NCI-H1436 (cell line): ENCODE measurements around the gene CUEDC1.

Source experiments
- DNase-seq: peaks from one replicate; lab custom pipeline; 2025; lab: John Stamatoyannopoulos, UW

The CUEDC1 gene

DNA sequence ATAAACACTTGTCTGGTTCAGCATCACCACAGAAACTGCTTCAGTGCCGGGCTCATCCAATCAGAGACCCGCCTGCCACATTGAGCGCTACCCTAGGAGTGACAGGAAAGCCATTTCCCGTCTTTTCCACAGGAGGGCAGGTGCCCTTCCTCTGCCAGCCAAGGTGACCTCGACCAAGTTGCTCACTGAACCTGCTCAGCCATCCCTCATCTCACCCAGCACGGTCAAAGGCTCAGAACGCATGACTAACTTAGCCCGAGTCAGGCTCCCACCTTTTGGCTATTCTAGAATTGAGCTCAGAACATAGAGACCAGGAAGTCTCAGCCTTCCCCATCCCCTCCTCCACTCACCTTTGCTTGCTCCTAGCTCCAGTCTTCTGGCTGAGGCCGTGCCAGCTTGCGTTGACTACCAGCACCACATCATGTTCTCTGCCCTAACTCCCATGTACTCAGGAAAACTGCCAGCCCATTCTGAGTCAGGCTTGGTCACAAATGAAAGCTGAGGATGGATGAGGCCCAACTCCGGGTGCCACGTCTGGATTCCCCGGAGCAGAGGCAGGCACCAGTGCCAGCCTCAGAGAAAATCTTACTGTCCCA is 121.0 kb downstream of the CUEDC1 start:
- DNase-seq: no peak

DNA sequence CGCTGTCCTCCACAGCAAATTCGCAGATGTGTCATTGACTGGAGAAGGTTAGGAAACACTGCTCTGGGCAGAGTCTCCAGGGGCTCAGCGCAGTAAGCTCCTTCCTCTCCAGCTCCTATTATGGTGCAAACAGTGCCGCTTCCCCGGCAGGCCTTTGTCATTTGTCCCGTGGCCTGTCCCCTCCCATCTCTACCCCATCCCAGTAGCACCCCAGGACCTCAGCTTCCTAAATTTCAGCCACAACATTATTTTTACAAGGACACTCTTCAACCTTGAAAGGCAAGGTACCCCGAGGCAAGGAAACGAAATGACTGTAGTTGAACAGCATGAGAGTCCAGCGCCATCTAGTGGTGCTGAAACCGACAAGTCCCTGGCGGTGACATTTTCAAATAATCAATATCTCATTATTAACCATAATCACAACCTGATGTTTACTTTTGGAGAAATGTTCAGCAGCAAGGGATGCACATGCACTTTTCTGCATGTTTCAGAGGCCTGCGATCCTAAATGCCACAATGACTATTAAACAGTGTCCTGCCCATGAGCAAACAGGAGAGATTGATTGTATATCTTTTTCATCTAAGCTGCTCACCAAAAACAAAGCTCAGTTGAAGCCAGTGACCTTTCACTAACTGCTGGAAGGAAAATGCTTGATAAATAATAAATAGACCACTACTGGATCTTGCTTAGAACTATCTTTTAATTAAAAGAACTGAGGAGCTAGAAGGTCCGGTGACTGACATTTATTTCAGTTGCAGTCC is 121.9 kb downstream of the CUEDC1 start:
- peak; percentile 92 for DNase-seq

DNA sequence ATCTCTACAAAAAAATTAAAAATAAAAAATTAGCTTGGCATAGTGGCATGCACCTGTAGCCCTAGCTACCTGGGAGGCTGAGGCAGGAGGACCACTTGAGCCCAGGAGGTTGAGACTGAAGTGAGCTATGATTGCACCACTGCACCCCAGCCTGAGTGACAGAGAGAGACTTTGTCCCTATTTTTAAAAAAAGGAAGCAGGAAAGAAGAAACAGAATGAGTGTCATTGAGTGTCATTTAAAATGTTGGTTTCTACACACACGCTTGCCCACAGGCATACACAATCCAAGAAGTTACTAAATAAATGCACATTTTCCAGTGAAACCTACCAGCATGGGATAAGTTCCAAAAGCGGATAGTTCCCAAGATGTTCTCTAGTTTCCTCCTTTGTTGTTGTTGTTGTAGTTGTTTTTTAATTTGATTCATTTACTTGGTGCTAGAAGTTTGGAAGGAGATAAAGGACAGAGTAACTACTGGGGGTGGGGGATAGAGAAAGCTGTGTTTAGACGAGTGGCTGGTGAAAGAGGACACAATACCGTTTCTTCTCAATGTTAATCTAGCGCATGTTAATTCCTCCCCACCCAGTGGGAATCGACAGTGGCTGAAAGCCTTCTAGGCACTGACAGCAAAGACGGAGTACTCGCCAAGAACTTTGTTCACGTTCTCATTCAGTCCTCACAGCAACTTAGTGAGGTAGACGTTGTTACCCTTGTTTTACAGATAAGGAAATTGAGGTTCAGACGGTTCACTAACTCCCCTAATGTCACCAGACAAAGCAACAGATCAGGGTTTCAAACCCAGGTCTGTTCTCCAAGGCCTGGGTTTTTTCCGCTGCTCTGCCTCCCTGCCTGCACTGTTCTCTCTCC is 122.7 kb downstream of the CUEDC1 start:
- no peak for DNase-seq

DNA sequence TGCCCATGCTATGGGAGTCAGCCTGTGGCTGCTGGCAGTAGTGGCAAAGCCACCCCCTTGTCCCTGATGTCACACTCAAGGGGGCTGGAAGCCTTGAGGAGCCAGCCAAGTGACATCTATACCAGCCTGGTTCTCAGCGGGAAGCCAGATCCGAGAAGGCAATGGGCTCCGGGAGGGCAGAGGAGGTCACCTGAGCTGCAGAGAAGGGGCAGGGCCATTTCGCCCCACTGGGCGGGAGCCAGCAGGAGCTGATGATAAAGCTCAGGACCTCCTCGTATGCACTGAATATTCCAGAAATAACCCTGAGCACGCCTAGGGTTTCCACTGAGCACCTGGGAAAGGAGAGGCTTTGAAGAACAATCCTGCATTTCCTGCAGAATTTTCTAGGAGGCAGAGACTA is 124.3 kb downstream of the CUEDC1 start:
- no peak for DNase-seq

DNA sequence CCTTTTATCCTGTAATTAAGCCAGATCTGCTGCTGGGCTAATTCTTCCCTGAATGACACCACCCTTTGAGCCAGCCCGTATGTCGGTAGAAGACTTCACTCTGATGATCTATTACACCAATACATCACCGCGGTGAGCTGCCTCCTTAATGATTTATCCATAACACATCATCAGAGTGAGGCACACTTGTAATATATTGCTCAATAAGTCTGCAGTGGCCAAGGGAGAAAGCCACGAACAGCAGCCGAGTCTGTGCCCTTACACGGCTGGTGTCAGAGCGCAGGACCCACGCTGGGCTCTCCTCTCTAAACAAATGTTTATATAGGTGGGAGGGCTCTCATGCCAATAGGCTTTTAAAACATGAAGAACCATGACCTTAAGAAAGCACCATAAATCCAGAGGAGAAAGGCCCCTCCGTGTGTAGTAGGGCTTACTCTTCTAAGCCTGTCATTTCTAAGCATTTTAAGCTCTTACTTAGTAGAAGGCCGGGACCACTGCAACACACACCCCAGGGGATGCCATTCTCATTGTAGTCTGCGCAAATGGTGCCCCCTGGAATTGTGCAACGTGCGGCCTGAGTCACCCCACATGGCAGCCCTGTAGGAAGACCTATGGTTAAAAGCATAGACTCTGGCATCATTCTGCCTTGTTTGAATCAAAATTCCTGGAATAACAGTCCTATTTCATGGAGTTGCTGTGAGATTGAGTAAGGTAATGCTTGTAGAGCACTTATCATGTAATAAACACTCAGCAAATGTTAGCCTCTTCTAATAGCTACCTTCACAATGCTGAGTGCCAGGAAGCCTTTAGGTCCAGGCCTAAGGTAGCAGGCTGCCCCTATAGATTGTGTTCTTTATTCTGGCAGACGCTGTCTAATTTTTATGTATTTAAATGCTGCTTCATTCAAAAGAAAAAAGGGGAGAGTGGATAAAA is 131.5 kb downstream of the CUEDC1 start:
- DNase-seq: peak; percentile 47

DNA sequence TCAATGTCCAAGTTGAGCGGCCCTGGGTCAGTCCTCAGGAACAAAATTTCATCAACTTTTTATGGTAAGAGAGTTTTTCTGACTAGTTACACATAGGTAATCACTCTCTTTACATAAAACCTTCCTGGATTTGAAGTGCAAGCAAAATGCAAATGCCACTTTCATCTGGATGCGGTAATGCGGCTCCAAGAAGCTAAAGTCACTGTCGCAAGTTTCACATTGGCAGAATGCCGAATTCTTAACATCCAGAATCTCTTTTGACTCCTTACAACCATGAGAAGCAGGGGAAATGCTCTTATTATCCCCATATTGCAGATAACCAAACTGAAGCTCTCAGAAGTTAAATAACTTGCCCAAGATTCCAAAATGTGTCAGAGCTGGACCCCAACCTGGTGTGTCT is 135.3 kb downstream of the CUEDC1 start:
- no peak for DNase-seq

DNA sequence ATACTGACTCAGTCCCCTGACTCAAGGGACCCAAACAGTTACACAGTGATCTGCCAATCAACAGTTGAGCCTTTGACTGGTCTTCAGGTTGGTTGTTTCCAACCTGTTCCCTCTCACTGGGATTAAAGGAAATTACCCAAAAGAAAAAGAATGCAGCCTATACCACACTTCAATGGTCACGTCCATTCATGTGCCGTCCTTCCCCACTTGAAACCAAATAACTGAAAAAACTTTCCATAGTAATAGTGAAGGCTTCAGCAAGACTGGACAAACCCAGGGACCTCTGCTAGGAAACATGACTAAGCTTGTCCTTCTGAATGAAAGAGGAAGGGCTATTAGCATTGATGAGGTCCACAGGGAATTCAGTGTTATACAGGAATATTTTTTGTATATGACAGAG is 135.9 kb downstream of the CUEDC1 start:
- peak; percentile 38 for DNase-seq

DNA sequence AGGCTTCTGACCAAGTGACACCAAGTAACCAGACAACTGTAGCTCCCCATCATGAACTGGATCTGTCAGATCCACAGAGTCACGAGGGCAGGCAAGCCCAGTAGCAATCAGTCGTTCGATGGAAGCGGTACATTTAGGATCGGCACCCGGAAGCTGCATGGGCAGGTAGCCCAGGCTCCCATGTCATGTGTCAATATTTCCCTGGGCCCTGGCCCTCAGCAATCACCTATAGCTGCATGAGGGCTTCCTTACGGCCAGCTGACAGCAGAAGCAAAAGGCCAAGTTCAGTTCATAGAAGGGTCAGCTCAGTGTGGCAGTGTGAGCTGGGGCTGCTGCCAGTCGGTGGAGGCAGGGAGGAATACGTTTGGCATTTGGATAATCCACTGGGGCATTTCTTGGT is 137.1 kb downstream of the CUEDC1 start:
- no peak for DNase-seq

DNA sequence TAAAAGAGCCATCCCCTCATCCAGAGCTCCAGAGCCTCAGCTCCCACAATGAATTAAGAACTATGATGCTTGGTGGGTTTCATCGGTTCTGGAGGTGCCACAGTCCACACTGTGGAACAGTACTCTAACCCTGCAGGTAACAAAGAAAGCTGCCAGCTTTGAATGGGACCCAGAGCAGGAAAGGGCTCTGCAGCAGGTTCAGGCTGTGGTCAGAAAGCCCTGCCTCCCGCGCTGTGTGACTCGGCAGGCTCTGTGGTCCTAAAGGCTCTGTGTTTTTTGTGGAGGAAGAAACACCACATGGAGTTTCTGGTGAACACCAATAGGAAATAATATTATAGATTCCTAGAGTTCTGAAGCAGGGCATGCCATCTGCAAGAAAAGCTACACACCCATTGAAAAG is 137.9 kb downstream of the CUEDC1 start:
- no peak for DNase-seq

DNA sequence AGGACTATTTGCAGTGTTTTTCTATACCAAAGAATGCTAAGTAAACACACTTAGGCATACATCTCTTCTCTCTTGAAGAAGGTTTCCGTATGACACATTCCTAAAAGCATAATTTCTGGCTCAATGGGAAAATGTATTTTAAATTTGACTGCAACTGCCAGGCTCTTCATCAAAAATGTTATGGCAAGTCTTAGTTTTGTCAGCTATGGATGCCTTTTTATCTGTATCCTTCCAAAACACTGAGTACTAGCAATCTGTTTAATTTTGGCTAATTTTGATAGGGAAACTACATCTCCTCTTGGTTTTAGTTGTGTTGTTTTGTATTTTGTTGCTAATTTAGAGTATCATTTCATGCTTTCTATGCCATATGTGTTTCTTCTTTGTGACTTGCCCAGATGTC is 140.8 kb downstream of the CUEDC1 start:
- no peak for DNase-seq

DNA sequence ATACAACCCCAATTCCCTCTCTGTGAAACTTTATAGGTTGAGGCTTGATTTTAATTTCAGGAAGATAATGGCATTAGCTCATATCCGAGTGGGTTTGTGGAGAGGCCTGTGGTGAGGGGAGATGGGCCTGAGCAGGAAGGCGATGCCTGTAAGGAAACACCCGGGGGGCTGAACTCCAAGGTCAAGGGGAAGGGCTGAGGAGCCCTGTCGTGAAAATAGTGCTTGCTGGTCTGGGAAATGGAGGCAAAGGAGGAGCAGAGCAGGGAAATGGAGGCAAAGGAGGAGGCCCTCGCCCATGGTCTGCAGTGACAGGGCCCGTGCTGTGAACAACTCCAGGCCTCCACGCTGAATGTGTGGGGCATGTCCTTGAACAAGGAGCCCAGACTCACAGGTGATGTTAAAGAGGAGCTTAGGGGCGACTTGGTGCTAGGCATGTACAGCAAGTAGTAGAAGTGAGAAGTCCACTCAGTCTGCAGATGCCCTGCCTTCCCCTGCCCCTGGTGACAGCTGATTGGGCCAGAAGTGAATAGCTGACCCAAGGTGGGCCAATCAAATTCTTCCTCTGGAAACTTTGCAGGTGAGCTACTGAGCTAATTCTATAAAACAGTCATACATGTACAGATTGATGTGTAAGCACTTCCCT is 143.5 kb downstream of the CUEDC1 start:
- DNase-seq: peak; percentile 75
